Measurements from ENCODE around the gene CERS5. TPM values are rescaled to one million over a fixed set of nuclear protein-coding genes. Genes with fewer than 3 reads are reported as not detected.

Gene CERS5
- total RNA-seq, 2 experiments from 2014 or later = 38.7 to 40.6 TPM

DNA sequence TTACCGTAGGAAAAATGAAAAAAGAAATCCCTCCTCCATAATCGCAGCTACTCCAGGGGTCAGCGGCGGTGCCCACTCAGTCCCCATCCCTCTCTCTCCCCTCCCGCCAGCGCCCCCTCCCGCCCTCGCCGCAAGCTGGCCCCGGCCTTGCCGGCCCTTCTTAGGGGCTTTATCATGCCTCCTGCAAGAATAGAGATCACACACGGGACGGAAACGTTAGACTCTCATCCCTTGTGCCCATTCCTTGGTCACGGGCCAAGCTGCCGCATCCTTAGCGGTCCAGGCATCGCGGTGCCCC, 55.8 kb downstream of the CERS5 start:
- DNase-seq (no peak), ATAC-seq (no peak)
- Mint-ChIP-seq H3K4me3 (peak overlapping the region; percentile 95), H3K36me3 (ENCODE audit: low read depth) (peaks cover 18% of the 10 kb centered on the region), H3K27ac (peak overlapping the region; percentile 99), H3K4me1 (ENCODE audit: low read depth) (peaks cover 34% of the 10 kb centered on the region), H3K9me3 (ENCODE audit: insufficient read depth) (no peaks in the 10 kb centered on the region), H3K27me3 (ENCODE audit: low read depth) (no peaks in the 10 kb centered on the region)
- ChIA-PET POLR2A (interaction anchor here (0.9 to 4.0 kb wide), 14 partner anchors 8 to 172 kb away, joined by 3 to 44 read pairs (median 6); partner anchors contain the start of genes CERS5, GPD1, LIMA1 and RACGAP1), CTCF (interaction anchor here (0.6 to 7.0 kb wide), 54 partner anchors 9 to 918 kb away, joined by 3 to 144 read pairs (median 6); partner anchors contain the start of genes CERS5, DIP2B, FAM186A and GPD1)

DNA sequence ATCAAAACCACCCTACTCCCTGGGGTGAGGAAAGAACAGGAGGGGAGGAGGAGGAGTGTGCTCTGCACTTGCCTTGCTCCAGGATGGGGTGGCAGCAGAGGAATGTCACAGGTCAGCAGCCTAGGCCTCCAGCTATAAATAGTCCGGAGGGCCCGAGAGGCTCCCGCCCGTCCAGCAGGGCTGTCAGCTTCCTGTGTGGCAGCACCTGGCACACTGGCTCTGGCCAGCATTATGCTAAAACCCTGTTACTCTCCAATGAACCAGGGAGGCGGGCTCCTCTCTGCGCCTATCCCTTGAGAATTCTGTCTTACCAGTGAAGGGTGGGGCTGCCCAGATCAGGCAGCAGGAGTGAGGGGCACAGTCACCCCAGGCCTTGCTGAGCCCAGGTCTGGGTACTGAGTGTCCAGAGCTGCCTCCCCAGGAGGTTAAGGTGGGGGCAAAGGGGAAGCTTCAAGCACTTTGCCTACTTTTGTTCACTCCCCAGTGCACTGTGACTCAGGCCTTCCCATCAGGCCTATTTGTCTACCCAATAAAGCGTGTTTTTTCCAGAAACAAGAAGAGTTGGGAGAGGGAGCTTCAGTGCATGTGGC, 56.3 kb downstream of the CERS5 start:
- H3K27me3 Mint-ChIP-seq (ENCODE audit: low read depth) = no peaks in the 10 kb centered on the region
- H3K27ac Mint-ChIP-seq = peak overlapping the region; percentile 99
- ATAC-seq (no peak), DNase-seq (no peak)
- H3K4me3 Mint-ChIP-seq = peak overlapping the region; percentile 95
- ChIA-PET CTCF (interaction anchor here (0.7 to 7.0 kb wide), 52 partner anchors 8 to 918 kb away, joined by 3 to 144 read pairs (median 6); partner anchors contain the start of genes CERS5, FAM186A, GPD1 and LIMA1), POLR2A (interaction anchor here (0.8 to 4.0 kb wide), 8 partner anchors 11 to 172 kb away, joined by 3 to 44 read pairs (median 10); partner anchors contain the start of genes CERS5, LIMA1, RACGAP1 and SMARCD1)
- H3K36me3 Mint-ChIP-seq (ENCODE audit: low read depth) = peaks cover 15% of the 10 kb centered on the region
- peaks cover 33% of the 10 kb centered on the region for H3K4me1 Mint-ChIP-seq (ENCODE audit: low read depth)
- no peaks in the 10 kb centered on the region for H3K9me3 Mint-ChIP-seq (ENCODE audit: insufficient read depth)

DNA sequence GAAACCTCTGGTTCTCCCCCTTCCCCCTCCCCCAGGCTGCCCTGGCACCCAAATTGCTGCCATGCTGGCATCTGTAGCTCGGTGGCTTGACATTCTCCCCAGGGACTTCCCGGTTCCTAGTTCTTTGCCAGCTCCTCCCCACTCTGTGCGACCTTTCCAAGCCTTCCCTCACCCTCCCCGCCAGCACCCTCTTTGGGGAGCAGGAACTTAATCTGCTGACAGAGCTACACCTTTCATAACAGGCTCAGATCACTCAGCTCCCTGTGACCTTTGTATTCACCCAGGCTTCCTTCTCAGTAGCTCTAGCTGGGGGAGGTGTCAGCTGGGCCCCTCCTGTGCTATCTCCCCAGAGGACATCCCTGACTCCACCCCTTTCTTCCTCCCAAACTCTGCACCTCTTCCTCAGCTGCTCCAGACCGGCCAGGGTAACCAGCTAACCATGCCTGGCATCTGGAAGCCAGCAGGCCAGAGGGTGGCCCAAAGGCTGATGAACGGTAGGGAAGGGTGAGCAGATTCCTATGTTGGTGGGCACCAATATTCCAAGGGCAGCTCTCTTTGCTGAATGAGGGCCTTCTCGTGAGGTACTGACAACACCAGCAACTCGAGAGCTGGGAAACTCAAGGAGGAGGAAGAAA, 56.9 kb downstream of the CERS5 start:
- DNase-seq = no peak
- Mint-ChIP-seq H3K27ac (peak overlapping the region; percentile 73), H3K4me3 (no peak overlapping the region), H3K27me3 (ENCODE audit: low read depth) (no peaks in the 10 kb centered on the region), H3K4me1 (ENCODE audit: low read depth) (peaks cover 28% of the 10 kb centered on the region), H3K9me3 (ENCODE audit: insufficient read depth) (no peaks in the 10 kb centered on the region), H3K36me3 (ENCODE audit: low read depth) (peaks cover 9% of the 10 kb centered on the region)
- CTCF ChIA-PET = interaction anchor here (0.7 to 7.0 kb wide), 34 partner anchors 8 to 333 kb away, joined by 3 to 144 read pairs (median 9); partner anchors contain the start of genes CERS5, FAM186A, GPD1 and LIMA1
- no peak for ATAC-seq
- POLR2A ChIA-PET = interaction anchor here (0.8 to 4.0 kb wide), 7 partner anchors 12 to 102 kb away, joined by 3 to 44 read pairs (median 12); partner anchors contain the start of genes CERS5, RACGAP1 and SMARCD1

DNA sequence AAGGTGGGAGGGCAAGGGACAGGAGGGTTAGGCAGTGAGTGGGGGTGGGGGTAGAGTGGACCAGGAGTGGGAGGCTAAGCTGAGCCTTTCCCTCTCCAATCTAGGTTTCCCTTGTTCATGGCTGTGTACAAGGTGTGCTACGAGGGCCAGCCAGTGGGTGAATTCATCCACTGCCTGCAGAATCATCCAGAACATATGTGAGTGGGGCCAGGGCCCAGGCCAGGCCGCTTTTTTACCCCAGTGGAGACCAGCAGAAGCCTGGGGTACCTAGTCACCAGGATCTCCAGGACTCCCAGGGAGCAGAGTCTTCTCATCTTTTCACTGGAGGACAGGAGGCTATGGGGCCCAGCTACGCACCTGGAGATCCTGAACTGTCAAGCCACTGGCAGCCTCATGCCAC, 57.9 kb downstream of the CERS5 start:
- DNase-seq (no peak), ATAC-seq (no peak)
- CTCF ChIA-PET = interaction anchor here (1.9 to 7.0 kb wide), 7 partner anchors 16 to 140 kb away, joined by 6 to 144 read pairs (median 49); partner anchors contain the start of genes CERS5 and SMARCD1
- H3K4me1 Mint-ChIP-seq (ENCODE audit: low read depth) = peaks cover 25% of the 10 kb centered on the region
- H3K4me3 Mint-ChIP-seq = no peak overlapping the region
- POLR2A ChIA-PET = no interaction called here
- H3K27ac Mint-ChIP-seq = no peak overlapping the region
- peaks cover 6% of the 10 kb centered on the region for H3K36me3 Mint-ChIP-seq (ENCODE audit: low read depth)
- no peaks in the 10 kb centered on the region for H3K27me3 Mint-ChIP-seq (ENCODE audit: low read depth)
- no peaks in the 10 kb centered on the region for H3K9me3 Mint-ChIP-seq (ENCODE audit: insufficient read depth)

DNA sequence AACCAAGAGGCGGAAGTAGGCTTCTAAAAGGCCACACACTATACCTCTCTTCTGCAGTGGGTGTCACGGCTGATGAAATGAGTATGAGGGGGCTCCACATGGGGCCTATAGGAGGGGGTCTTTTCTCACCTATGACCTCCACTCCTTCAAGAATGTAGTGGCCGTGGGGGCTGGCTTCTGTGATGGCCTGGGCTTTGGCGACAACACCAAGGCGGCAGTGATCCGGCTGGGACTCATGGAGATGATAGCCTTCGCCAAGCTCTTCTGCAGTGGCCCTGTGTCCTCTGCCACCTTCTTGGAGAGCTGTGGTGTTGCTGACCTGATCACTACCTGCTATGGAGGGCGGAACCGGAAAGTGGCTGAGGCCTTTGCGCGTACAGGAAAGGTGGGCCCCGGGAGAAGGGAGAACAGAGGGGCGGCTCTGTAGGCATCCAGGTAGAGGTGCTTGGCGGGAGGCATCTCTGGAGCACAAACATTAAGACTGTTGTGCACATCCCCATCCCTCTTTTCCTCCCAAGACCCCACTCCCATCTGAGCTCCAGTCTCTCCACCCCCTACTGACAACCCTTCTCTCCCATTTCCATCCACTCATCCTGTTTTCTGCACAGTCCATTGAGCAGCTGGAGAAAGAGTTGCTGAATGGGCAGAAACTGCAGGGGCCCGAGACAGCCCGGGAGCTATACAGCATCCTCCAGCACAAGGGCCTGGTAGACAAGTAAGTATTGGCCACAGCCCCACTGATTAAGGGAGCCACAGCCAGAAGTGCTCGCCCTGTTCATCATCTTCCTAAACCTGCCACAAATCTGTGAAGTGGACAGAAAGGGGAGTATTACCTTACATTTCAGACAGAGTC, 59.5 kb downstream of the CERS5 start:
- Mint-ChIP-seq H3K9me3 (ENCODE audit: insufficient read depth) (no peaks in the 10 kb centered on the region), H3K36me3 (ENCODE audit: low read depth) (peaks cover 3% of the 10 kb centered on the region), H3K27me3 (ENCODE audit: low read depth) (no peaks in the 10 kb centered on the region), H3K4me1 (ENCODE audit: low read depth) (peaks cover 14% of the 10 kb centered on the region), H3K4me3 (no peak overlapping the region), H3K27ac (no peak overlapping the region)
- ATAC-seq = no peak
- ChIA-PET CTCF (interaction anchor here (0.6 to 7.0 kb wide), 7 partner anchors 19 to 140 kb away, joined by 3 to 141 read pairs (median 3); no protein-coding TSS in a partner anchor), POLR2A (interaction anchor here (0.5 kb wide), 1 partner anchor 113 kb away, joined by 3 read pairs; no protein-coding TSS in a partner anchor)
- DNase-seq = no peak

DNA sequence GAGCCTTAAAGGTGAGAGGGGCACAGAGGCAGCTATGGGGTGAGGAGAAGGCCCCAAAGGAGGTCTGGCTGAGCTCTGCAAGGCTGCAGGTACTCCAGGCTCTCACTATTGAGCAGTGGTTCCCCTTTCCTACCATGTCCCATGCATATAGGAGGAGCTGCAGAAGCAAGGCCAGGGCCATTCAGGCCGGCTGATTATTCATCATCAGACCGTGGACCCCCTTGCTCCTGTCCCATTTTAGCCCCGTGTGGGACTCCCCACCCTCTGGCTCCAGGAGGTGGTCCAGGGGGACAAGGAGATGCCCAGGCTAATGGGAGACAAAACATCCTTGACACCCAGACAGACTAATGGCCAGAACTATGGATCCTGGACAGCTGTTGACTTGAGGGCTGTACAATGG, 60.3 kb downstream of the CERS5 start:
- peaks cover under 1% of the 10 kb centered on the region for H3K36me3 Mint-ChIP-seq (ENCODE audit: low read depth)
- H3K9me3 Mint-ChIP-seq (ENCODE audit: insufficient read depth) = no peaks in the 10 kb centered on the region

DNA sequence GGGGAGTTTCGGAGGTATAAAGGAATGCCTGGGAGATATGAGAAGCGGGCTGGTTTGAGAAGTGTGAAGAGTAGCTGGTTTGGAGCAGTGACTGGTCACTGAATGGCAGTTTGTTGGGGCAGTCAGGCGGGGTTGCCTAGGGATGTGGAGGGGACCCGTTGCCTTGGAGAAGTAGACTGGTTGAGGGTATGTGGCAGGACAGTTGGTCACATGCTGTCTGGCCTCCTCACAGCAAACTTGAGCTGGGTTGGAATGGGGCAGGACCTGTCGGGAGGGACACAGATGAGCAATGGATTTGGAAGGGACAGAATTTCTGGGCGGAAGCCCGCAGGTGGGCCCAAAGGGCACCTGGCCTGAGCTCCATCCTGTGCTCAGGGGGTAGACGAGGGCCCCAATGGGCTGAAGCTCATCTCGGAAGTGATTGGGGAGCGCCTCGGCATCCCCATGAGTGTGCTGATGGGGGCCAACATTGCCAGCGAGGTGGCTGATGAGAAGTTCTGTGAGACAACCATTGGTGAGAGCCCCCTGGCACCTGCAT, 61.2 kb downstream of the CERS5 start:
- ChIA-PET CTCF (interaction anchor here (0.7 kb wide), 1 partner anchor 31 kb away, joined by 3 read pairs; no protein-coding TSS in a partner anchor), POLR2A (interaction anchor here (0.5 kb wide), 1 partner anchor 46 kb away, joined by 3 read pairs; no protein-coding TSS in a partner anchor)
- Mint-ChIP-seq H3K27me3 (ENCODE audit: low read depth) (no peaks in the 10 kb centered on the region), H3K4me1 (ENCODE audit: low read depth) (peaks cover 9% of the 10 kb centered on the region), H3K36me3 (ENCODE audit: low read depth) (peaks cover 7% of the 10 kb centered on the region), H3K4me3 (no peak overlapping the region), H3K9me3 (ENCODE audit: insufficient read depth) (no peaks in the 10 kb centered on the region), H3K27ac (no peak overlapping the region)
- DNase-seq = no peak
- ATAC-seq = no peak

More for the DNA sequence above, 60.3 kb downstream of the CERS5 start:
- no peak for ATAC-seq
- Mint-ChIP-seq H3K27me3 (ENCODE audit: low read depth) (no peaks in the 10 kb centered on the region), H3K27ac (no peak overlapping the region), H3K4me1 (ENCODE audit: low read depth) (peaks cover 14% of the 10 kb centered on the region), H3K4me3 (no peak overlapping the region)
- DNase-seq = no peak
- ChIA-PET POLR2A (no interaction called here), CTCF (interaction anchor here (1.2 kb wide), 1 partner anchor 140 kb away, joined by 3 read pairs; no protein-coding TSS in a partner anchor)

DNA sequence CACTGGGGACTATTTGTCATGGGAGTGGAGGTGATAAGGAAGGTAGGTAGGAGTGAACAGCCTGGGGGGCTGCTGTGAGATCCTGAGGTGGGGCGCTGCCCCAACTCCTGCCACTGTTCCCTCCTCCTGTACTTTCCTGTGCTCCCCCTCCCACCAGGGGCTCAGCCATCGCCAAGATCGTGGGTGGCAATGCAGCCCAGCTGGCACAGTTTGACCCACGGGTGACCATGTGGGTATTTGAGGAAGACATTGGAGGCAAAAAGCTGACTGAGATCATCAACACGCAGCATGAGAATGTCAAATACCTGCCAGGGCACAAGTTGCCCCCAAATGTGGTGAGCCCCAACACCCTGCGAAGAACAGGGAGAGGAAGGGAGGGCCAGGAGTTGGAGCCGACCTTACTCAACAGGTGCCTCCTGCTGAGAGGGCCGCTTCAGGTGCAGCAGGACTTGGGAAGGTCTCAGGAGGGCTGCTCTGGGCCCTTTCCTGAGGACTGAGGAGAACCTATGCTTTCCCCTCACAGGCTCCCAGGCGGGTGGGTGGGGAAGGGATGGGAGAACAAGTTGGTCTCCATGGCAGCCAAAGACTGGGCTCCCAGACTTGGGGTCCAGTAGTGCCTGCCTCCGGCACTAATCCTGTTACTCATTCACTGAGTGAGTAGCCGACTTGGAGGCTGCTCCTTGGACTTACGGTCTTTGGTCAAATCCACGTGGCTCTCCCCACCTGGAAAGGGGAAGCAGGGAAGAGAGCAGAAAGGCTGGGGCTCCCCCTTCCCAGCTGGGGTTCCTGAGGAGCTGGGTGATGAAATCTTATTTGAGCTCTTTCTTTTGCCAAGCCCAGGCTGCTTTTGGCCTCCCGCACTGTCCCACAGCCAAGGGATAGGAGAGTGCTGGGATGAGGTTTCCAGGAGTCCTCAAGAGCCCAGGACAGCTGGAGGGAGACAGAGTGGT, 62.5 kb downstream of the CERS5 start:
- Mint-ChIP-seq H3K4me3 (no peak overlapping the region), H3K27ac (no peak overlapping the region), H3K27me3 (ENCODE audit: low read depth) (no peaks in the 10 kb centered on the region), H3K36me3 (ENCODE audit: low read depth) (peaks cover 16% of the 10 kb centered on the region), H3K9me3 (ENCODE audit: insufficient read depth) (no peaks in the 10 kb centered on the region), H3K4me1 (ENCODE audit: low read depth) (no peaks in the 10 kb centered on the region)
- ChIA-PET POLR2A (interaction anchor here (0.8 kb wide), 1 partner anchor 21 kb away, joined by 3 read pairs; no protein-coding TSS in a partner anchor), CTCF (interaction anchor here (1.0 to 4.5 kb wide), 5 partner anchors 6 to 71 kb away, joined by 3 to 42 read pairs (median 4); partner anchors contain the start of gene COX14)
- no peak for ATAC-seq
- no peak for DNase-seq

DNA sequence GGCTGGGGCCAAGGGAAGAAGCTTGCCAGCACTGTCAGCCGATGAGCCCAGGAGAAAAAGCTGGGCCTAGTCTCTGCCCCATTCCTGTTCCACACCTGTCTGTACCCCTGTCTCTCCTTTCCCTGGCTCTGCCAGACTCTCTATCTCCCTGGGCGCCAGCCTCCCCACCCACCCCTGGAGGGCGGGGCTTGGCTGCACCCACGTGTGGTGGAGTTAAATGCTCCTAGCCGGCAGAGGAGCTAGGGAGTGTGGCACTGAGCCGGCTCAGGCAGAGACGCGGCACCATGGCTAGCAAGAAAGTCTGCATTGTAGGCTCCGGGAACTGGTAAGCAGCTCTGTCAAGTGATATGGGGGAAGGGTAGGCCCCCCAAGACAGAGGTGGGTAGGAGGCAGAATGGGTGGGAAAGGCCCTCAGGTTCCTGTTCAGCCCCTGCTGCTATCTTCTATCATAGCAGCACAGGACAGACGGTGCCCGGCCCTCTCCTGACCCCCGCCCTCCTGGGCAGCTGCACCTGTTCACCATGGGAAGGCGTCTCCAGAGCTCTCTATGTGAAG, 63.3 kb downstream of the CERS5 start, which contains the start of gene GPD1:
Gene GPD1, plus strand, starts transcription at position 242 of the 555 bp plus-strand sequence. Its CDS starts 43 bp downstream, at position 285.
- POLR2A ChIA-PET = interaction anchor here (0.7 to 1.4 kb wide), 3 partner anchors 8 to 22 kb away, joined by 3 to 6 read pairs (median 3); partner anchors contain the start of gene COX14

DNA sequence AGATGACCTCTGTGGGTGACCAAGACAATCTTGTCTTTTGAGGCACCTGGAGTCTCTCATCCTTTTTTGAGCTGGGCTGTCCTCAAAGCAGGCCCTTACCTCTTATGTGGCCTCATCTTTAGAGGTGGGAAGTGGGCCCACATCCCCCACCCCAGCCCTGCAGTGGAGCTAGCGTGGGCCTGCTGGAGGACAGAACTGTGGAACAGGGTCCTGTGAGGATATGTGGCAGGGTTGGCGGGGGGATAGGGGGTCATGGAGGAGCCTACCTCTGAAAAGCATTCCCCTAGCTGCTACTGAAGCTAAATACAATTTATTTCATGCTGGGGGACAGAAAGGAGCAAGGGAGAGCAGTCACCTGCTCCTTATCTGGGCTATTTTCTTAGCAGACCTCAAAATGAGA, 63.8 kb downstream of the CERS5 start:
- no peak for ATAC-seq
- no peak overlapping the region for H3K4me3 Mint-ChIP-seq
- no peaks in the 10 kb centered on the region for H3K27me3 Mint-ChIP-seq (ENCODE audit: low read depth)
- DNase-seq = no peak
- H3K9me3 Mint-ChIP-seq (ENCODE audit: insufficient read depth) = no peaks in the 10 kb centered on the region
- H3K4me1 Mint-ChIP-seq (ENCODE audit: low read depth) = no peaks in the 10 kb centered on the region
- CTCF ChIA-PET = interaction anchor here (0.7 to 4.5 kb wide), 7 partner anchors 8 to 136 kb away, joined by 3 to 42 read pairs (median 4); partner anchors contain the start of genes COX14 and SMARCD1
- POLR2A ChIA-PET = interaction anchor here (0.7 to 1.4 kb wide), 3 partner anchors 9 to 23 kb away, joined by 3 to 6 read pairs (median 3); partner anchors contain the start of gene COX14
- peaks cover 29% of the 10 kb centered on the region for H3K36me3 Mint-ChIP-seq (ENCODE audit: low read depth)
- no peak overlapping the region for H3K27ac Mint-ChIP-seq

More for the DNA sequence above, 63.3 kb downstream of the CERS5 start, which contains the start of gene GPD1:
- no peak within 1 kb of the TSS for H3K27ac Mint-ChIP-seq
- H3K9me3 Mint-ChIP-seq (ENCODE audit: insufficient read depth) = no peaks in the 10 kb centered on the region
- ATAC-seq (peak; percentile 50), DNase-seq (no peak)
- H3K27me3 Mint-ChIP-seq (ENCODE audit: low read depth) = no peaks in the 10 kb centered on the region
- H3K4me3 Mint-ChIP-seq = no peak within 1 kb of the TSS
- CTCF ChIA-PET = interaction anchor here (0.7 to 4.5 kb wide), 7 partner anchors 7 to 137 kb away, joined by 3 to 42 read pairs (median 4); partner anchors contain the start of genes COX14 and SMARCD1
- peaks cover 24% of the 10 kb centered on the region for H3K36me3 Mint-ChIP-seq (ENCODE audit: low read depth)
- no peaks in the 10 kb centered on the region for H3K4me1 Mint-ChIP-seq (ENCODE audit: low read depth)
